ENCODE results near the gene LIN37. TPM values are rescaled to one million over a fixed set of nuclear protein-coding genes. Genes with fewer than 3 reads are reported as not detected.

Gene LIN37
- total RNA-seq, 4 donors from 2014 or later = 7.5 to 12.2 (median 10.0) TPM

DNA sequence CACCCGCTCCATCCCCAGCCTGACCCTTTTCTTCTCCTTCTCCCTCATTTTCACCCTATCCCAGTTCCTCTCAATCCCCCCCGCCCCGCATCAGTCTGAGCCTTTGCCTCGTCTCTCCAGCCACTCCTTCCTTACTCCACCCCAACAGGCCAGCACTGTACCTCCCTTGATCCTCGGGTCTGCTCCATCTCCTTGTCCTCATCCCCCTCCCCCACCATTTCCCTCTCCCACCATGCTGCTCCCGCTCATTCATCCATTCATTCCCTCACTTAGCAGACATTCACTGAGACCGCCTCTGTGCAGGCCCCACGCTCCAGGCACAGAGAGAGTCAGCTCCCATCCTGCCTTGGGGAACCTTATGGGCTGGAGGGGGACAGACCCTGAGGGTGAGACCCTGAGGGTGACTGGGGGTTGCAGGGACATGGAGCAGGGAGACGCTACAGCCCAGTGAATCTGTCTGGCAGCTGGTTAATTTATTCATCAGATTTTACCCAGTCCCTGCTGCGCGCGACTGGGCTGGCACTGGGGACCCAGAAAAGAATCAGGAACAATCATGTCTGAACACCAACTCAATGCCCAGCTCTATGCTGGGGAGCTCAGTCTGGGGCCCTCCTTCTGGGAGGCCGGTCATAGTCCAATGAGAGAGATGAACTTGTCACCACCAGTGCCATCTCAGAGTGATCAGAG lies 27.9 kb downstream of the LIN37 start:
- TF ChIP-seq, protein P1, sequence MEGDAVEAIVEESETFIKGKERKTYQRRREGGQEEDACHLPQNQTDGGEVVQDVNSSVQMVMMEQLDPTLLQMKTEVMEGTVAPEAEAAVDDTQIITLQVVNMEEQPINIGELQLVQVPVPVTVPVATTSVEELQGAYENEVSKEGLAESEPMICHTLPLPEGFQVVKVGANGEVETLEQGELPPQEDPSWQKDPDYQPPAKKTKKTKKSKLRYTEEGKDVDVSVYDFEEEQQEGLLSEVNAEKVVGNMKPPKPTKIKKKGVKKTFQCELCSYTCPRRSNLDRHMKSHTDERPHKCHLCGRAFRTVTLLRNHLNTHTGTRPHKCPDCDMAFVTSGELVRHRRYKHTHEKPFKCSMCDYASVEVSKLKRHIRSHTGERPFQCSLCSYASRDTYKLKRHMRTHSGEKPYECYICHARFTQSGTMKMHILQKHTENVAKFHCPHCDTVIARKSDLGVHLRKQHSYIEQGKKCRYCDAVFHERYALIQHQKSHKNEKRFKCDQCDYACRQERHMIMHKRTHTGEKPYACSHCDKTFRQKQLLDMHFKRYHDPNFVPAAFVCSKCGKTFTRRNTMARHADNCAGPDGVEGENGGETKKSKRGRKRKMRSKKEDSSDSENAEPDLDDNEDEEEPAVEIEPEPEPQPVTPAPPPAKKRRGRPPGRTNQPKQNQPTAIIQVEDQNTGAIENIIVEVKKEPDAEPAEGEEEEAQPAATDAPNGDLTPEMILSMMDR (IDR thresholded peaks at IDR 0.05; ENCODE audit: low read depth) = no peak

DNA sequence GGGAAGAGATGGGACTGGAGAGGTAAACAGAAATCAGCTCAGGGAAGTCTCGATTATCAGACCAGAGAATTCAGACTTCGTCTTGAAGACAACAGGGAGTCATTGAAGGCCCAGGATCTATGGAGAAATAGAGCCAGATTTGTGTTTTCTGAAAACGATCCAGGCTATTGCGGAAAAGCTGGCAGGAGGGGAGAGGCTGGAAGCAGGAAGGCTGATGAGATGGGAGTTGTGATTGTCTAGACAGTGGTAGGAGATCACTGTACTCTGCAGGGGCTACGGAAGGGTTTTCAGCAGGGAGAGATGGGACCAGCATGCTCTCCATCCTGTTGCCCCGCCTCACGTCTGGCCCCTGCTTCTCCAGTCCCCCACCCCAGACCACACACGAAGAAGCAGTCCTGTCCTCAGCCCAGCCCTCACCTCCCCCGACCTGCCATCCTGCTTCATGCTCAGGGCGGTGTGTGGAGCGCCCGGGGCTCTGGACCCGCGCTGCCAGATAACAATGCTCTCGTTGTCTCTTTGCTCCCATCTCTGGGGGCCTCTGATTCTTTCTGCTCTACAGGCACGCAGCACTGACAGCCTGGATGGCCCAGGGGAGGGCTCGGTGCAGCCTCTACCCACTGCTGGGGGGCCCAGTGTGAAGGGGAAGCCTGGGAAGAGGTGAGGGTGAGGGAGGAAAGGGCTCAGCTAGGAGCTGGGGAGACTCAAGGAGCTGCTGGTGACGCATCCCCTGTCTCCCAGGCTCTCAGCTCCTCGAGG lies 28.9 kb downstream of the LIN37 start:
- TF ChIP-seq, protein P1 (IDR thresholded peaks at IDR 0.05; ENCODE audit: low read depth) = no peak

DNA sequence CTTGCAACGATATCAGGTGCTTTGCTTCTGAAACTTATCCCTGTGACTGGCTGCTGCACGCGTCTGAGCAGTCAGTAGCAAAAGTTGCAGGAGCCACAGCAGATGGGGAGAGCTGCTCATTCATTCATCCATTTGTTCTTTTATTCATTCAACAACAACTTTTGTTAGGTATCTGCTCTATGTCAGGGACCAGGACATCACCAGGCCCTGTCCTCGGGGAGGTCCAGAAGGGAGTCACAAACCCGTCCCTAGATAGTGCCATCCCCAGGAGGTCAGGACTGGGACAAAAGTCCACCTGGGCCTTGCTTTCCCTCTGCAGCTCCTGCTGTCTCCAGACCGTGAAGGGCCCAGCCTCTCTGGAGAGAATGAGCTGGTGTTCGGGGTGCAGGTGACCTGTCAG lies 29.6 kb downstream of the LIN37 start:
- TF ChIP-seq, protein P1 (IDR thresholded peaks at IDR 0.05; ENCODE audit: low read depth) = no peak

DNA sequence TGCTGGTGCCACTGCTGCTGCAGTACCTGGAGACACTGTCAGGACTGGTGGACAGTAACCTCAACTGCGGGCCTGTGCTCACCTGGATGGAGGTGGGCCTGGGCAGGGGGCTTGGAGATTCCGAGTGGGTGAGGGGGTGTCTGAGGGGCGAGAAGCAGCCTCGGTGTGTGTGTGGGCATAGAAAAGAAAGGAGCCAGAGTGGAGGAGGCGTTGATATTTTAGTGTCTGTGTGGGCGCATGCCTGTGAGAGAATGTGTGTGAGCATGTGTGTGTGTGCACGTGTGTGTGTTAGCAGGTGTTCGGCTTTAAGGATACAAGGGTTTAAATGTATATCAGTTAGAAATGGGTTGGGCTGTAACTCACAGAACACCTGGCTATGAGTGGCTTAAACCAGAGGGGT lies 30.7 kb downstream of the LIN37 start:
- TF ChIP-seq, protein P1 (IDR thresholded peaks at IDR 0.05; ENCODE audit: low read depth) = no peak

DNA sequence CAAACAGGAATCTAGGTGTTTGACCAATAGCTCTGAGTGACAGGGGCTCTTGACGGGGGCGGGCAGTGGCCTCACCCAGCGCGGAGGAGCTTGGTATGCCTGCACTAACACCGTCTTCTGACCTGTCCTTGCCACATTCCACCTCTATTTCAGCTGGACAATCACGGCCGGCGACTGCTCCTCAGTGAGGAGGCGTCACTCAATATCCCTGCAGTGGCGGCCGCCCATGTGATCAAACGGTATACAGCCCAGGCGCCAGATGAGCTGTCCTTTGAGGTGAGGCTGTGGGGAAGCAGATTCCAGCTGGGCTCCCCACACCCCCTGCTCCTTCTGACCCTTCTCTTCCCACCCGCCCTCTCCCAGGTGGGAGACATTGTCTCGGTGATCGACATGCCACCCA lies 31.7 kb downstream of the LIN37 start:
- TF ChIP-seq, protein P1 (IDR thresholded peaks at IDR 0.05; ENCODE audit: low read depth) = no peak

DNA sequence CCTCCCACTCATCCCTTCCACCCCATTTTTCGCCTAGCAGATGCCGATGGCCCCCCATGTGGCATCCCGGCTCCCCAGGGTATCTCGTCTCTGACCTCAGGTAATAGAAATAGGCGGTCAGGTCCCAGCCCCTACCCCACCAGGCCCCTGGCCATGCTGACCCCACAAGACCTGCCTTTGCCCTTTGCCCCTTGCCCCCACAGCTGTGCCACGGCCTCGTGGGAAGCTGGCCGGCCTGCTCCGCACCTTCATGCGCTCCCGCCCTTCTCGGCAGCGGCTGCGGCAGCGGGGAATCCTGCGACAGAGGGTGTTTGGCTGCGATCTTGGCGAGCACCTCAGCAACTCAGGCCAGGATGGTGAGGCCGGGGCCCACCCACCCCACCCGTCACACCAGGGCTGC lies 32.3 kb downstream of the LIN37 start:
- TF ChIP-seq, protein P1 (IDR thresholded peaks at IDR 0.05; ENCODE audit: low read depth) = no peak

DNA sequence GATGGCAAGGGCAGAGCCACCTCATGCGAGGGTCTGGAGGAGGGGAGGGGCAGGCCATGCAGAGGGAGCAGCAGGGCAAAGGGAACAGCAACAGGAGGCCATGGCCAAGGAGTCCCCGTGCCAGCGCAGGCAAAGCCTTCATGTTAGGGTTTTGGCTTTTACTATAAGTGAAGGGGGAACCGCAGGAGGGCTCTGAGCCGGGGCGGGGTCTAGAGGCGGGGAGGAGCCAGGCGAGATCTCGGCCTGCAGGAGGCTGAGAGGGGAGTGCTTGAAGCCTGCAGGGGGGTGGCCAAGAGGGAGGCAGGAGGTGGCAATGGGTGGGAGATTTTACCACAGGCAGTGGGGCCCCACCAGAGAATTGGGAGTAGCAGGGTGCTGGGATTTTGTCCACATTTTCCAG lies 33.3 kb downstream of the LIN37 start:
- TF ChIP-seq, protein P1 (IDR thresholded peaks at IDR 0.05; ENCODE audit: low read depth) = no peak
